Esophagus squamous epithelium (tissue), 4 donors: Measurements from ENCODE around the gene RAB43.

Experiments
- CTCF ChIP-seq, 6 experiments: fragments of 450-650 bp in 4 of 6; fragments of 200-600 bp in 2 of 6; sonication (generic) in 2 of 6; IDR thresholded peaks; one replicate each; pipeline ENCODE4 v1.5.1; 2016 to 2019; ENCODE audit warnings: antibody characterized with exemption in 6 of 6, mild to moderate bottlenecking in 4 of 6, moderate library complexity in 4 of 6
- POLR2A ChIP-seq, 4 donors: fragments of 450-650 bp; IDR thresholded peaks; one replicate each; pipeline ENCODE4 v1.6.1; 2017; ENCODE audit warnings: antibody characterized with exemption in 4 of 4, mild to moderate bottlenecking in 4 of 4, moderate library complexity in 3 of 4

- TF ChIP-seq CTCF (IDR thresholded peaks at IDR 0.05) (no peak), POLR2A (IDR thresholded peaks at IDR 0.05) (no peak)
These were observed 57.6 kb downstream of the RAB43 start for GRCh38 chr3:129063841-129064482.
